HG03066 (cell line): ENCODE data around the gene RALGAPA2.

Experiments used
- ATAC-seq: cut with Tn5 transposase; IDR thresholded peaks from one replicate; pipeline ENCODE4 v1.9.1; 2021; ENCODE audit warnings: low read depth; ENCODE audit not compliant: unreplicated experiment

The RALGAPA2 gene

GRCh38 chr20:20415321-20415720, 297.1 kb downstream of the RALGAPA2 start:
- no peak for ATAC-seq

- no peak for ATAC-seq
Measured at GRCh38 chr20:20414640-20415220, 297.7 kb downstream of the RALGAPA2 start.

- ATAC-seq, result no peak
Measured at GRCh38 chr20:20413810-20414281, 298.6 kb downstream of the RALGAPA2 start.

GRCh38 chr20:20412750-20413149, 299.7 kb downstream of the RALGAPA2 start:
- ATAC-seq, result no peak

- no peak for ATAC-seq
Measured at GRCh38 chr20:20411836-20412235, 300.6 kb downstream of the RALGAPA2 start.

GRCh38 chr20:20411402-20411801, 301.0 kb downstream of the RALGAPA2 start:
- ATAC-seq, result no peak

GRCh38 chr20:20410678-20411077, 301.8 kb downstream of the RALGAPA2 start:
- ATAC-seq, result no peak

GRCh38 chr20:20409331-20409730, 303.1 kb downstream of the RALGAPA2 start:
- no peak for ATAC-seq

- no peak for ATAC-seq
Measured at GRCh38 chr20:20407891-20408805, 304.3 kb downstream of the RALGAPA2 start.

- no peak for ATAC-seq
Measured at GRCh38 chr20:20406306-20406705, 306.1 kb downstream of the RALGAPA2 start.

GRCh38 chr20:20405623-20406022, 306.8 kb downstream of the RALGAPA2 start:
- ATAC-seq, result no peak

- ATAC-seq, result no peak
Measured at GRCh38 chr20:20404633-20405032, 307.8 kb downstream of the RALGAPA2 start.

- ATAC-seq, result no peak
Measured at GRCh38 chr20:20401991-20402390, 310.5 kb downstream of the RALGAPA2 start.

GRCh38 chr20:20399531-20400500, 312.6 kb downstream of the RALGAPA2 start:
- no peak for ATAC-seq

GRCh38 chr20:20398123-20398522, 314.3 kb downstream of the RALGAPA2 start:
- ATAC-seq, result no peak

GRCh38 chr20:20396794-20397193, 315.6 kb downstream of the RALGAPA2 start:
- no peak for ATAC-seq

GRCh38 chr20:20395903-20396568, 316.4 kb downstream of the RALGAPA2 start:
- ATAC-seq, result no peak

- ATAC-seq, result no peak
Measured at GRCh38 chr20:20395087-20395486, 317.4 kb downstream of the RALGAPA2 start.

- no peak for ATAC-seq
Measured at GRCh38 chr20:20393207-20394120, 319.0 kb downstream of the RALGAPA2 start.
